NB4 (cell line): Measurements from ENCODE around the gene SPOCK3.

Experiments
- POLR2A ChIP-seq: IDR thresholded peaks from 2 replicates; pipeline ENCODE4 v1.6.1; 2011; ENCODE audit warnings: mild to moderate bottlenecking; ENCODE audit not compliant: insufficient read length; ENCODE audit errors: extremely low read depth
- TF ChIP-seq, protein P1 (sequence below): IDR thresholded peaks from one replicate; pipeline ENCODE4 v1.5.1; 2012; ENCODE audit warnings: low read depth, low read length

- no peak for TF ChIP-seq POLR2A
- TF ChIP-seq, protein P1, sequence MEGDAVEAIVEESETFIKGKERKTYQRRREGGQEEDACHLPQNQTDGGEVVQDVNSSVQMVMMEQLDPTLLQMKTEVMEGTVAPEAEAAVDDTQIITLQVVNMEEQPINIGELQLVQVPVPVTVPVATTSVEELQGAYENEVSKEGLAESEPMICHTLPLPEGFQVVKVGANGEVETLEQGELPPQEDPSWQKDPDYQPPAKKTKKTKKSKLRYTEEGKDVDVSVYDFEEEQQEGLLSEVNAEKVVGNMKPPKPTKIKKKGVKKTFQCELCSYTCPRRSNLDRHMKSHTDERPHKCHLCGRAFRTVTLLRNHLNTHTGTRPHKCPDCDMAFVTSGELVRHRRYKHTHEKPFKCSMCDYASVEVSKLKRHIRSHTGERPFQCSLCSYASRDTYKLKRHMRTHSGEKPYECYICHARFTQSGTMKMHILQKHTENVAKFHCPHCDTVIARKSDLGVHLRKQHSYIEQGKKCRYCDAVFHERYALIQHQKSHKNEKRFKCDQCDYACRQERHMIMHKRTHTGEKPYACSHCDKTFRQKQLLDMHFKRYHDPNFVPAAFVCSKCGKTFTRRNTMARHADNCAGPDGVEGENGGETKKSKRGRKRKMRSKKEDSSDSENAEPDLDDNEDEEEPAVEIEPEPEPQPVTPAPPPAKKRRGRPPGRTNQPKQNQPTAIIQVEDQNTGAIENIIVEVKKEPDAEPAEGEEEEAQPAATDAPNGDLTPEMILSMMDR = no peak
These were observed 16.2 kb downstream of the SPOCK3 start for GRCh38 chr4:167218022-167218608.
